ENCODE results near the gene GPRASP2.

DNA sequence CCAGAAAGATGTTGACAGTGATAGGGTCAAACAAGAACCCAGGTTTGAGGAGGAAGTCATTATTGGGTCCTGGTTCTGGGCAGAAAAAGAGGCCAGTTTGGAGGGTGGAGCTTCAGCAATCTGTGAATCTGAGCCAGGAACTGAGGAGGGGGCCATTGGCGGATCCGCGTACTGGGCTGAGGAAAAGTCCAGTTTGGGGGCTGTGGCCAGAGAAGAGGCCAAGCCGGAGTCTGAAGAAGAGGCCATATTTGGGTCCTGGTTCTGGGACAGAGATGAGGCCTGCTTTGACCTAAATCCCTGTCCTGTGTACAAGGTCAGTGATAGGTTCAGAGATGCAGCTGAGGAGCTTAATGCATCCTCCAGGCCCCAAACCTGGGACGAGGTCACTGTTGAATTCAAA is 3.7 kb downstream of the GPRASP2 start:
- TF ChIP-seq, protein P1, sequence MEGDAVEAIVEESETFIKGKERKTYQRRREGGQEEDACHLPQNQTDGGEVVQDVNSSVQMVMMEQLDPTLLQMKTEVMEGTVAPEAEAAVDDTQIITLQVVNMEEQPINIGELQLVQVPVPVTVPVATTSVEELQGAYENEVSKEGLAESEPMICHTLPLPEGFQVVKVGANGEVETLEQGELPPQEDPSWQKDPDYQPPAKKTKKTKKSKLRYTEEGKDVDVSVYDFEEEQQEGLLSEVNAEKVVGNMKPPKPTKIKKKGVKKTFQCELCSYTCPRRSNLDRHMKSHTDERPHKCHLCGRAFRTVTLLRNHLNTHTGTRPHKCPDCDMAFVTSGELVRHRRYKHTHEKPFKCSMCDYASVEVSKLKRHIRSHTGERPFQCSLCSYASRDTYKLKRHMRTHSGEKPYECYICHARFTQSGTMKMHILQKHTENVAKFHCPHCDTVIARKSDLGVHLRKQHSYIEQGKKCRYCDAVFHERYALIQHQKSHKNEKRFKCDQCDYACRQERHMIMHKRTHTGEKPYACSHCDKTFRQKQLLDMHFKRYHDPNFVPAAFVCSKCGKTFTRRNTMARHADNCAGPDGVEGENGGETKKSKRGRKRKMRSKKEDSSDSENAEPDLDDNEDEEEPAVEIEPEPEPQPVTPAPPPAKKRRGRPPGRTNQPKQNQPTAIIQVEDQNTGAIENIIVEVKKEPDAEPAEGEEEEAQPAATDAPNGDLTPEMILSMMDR (IDR thresholded peaks at IDR 0.05; ENCODE audit: borderline replicate concordance, extremely low read depth, low read length, poor library complexity, severe bottlenecking): no peak
- TF ChIP-seq EZH2 (IDR thresholded peaks at IDR 0.05; ENCODE audit: borderline replicate concordance, low read depth, low read length, severe bottlenecking): no peak
